ENCODE results near the gene CNKSR2.

DNA sequence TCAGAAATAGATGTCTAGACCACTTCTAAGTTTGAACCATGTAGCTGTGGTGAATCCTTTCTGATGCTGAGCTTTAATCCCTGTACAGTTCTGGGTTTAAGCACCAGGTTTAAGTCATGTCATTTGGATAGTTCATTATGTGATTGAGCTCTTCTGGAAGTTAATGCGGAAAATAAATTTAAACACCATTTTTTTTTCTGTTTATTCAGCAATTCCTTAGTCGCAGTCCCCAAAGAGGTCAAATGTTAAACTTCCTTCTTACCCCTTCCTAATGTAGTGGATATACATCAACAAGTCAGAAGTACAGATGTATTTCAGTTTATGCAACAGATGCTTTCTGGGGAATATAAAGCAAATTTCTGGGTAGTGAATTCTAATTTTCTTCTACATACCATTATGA, 52.9 kb downstream of the CNKSR2 start:
- no peak for TF ChIP-seq EZH2 (IDR thresholded peaks at IDR 0.05)
- no peak for TF ChIP-seq POLR2AphosphoS5 (IDR thresholded peaks at IDR 0.05; ENCODE audit: borderline replicate concordance, low read depth, low read length)
- TF ChIP-seq FOXP2 (optimal IDR thresholded peaks at IDR 0.05; ENCODE audit: control extremely low read depth, extremely low read length, insufficient read depth), result no peak
